HG03378 (cell line): ENCODE measurements around the gene SNX30.

Source experiments
- ATAC-seq: cut with Tn5 transposase; IDR thresholded peaks from one replicate; pipeline ENCODE4 v1.9.1; 2021; ENCODE audit warnings: mild to moderate bottlenecking, moderate library complexity; ENCODE audit not compliant: unreplicated experiment

The SNX30 gene

GRCh38 chr9:112914524-112914923, 164.0 kb downstream of the SNX30 start:
- ATAC-seq: no peak

- no peak for ATAC-seq
These were observed 166.8 kb downstream of the SNX30 start for GRCh38 chr9:112917047-112917986.

- no peak for ATAC-seq
These were observed 167.4 kb downstream of the SNX30 start for GRCh38 chr9:112917987-112918362.

- no peak for ATAC-seq
These were observed 171.0 kb downstream of the SNX30 start for GRCh38 chr9:112921549-112921948.
